Measurements from ENCODE around the gene PPP2R5D.
A peak's percentile ranks its signal among the peaks of the same experiment; 100 is the strongest.
"Not testable (repeated sequence)": the region's sequence is repeated elsewhere in the genome, so short reads cannot be mapped to it uniquely, and the experiment has no call there.

The PPP2R5D gene

GRCh38 chr6:43041475-43041874 is 57.1 kb downstream of the PPP2R5D start:
- not testable (repeated sequence) for H3K27ac Mint-ChIP-seq; H3K27me3 Mint-ChIP-seq; H3K4me3 Mint-ChIP-seq; H3K4me1 Mint-ChIP-seq (ENCODE audit: low read depth); H3K9me3 Mint-ChIP-seq
- H3K36me3 Mint-ChIP-seq (ENCODE audit: low read depth), result peaks cover 42% of the 10 kb centered on the region

DNA sequence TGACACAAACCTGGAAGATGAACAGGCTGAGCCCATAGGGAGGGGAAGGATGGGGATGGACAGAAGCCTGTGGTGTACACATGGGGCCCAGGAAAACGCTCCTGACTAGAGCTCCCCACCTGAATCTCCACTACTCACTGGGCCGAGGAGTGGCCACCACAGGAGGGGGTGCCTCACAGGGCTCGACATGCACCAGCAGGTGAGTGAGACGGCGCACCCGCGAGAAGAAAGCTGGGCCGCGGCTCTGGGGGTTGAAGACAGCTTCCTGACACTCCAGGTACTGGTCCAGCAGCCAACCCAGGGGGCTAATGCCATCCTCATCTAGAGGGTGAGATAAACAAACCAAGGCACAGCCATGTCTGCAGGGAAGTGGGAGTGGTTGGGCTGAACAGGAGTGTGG is 58.9 kb downstream of the PPP2R5D start:
- Mint-ChIP-seq H3K27ac (no peak overlapping the region), H3K27me3 (no peaks in the 10 kb centered on the region)

DNA sequence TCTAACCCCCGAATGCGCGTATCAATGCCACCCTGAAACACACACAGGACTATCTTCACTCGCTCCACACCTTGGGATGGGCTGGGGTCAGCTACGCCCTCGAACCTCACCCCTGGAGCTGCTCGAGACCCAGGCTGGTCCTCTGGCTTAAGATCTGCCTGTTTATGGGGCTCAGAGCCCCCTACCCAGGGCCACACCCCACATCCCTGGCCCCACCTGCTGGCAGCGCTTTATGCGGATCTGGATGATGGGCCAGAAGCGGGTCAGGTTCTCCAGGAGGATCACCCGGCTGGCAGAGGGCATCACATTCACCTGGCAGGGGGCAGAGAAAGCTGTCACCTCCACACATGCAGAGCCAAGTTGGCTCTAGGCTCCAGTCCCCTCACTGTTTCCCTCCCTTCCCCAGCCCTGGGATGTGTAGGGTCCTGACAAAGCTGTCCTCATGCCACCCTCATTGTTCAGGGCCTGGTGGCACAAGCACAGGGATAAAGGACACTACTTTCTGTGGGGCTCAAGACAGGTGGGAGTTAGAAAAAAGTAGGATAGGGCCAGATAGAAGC is 61.1 kb downstream of the PPP2R5D start:
- no peak overlapping the region for H3K4me3 Mint-ChIP-seq
- peak overlapping the region; percentile 31 for H3K27ac Mint-ChIP-seq
- H3K4me1 Mint-ChIP-seq (ENCODE audit: low read depth), result peaks cover under 1% of the 10 kb centered on the region
- peaks cover 38% of the 10 kb centered on the region for H3K36me3 Mint-ChIP-seq (ENCODE audit: low read depth)
- no peaks in the 10 kb centered on the region for H3K9me3 Mint-ChIP-seq
- no peaks in the 10 kb centered on the region for H3K27me3 Mint-ChIP-seq

More for the DNA sequence above, 58.9 kb downstream of the PPP2R5D start:
- no peaks in the 10 kb centered on the region for H3K9me3 Mint-ChIP-seq
- no peak overlapping the region for H3K4me3 Mint-ChIP-seq
- H3K4me1 Mint-ChIP-seq (ENCODE audit: low read depth), result no peaks in the 10 kb centered on the region
- H3K36me3 Mint-ChIP-seq (ENCODE audit: low read depth), result peaks cover 33% of the 10 kb centered on the region

DNA sequence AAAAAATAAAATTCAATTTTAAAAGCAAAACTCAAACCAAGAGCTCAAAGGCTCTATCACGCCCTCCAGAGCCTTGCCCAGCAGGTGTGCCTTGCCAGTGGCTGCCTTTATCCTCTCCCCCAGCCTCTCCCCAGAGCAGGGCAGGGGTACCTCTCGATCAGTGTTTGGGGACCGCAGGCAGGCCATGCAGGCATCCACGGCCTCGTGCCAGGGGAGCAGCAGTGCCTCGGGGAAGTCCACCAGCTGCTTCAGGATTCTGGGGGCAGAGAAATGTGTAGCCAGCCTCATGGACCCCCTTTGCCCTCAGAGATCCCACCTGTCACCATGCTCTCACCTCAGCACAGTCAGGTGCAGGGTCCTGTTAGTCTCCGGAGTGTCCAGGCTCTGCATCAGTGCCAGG is 63.6 kb downstream of the PPP2R5D start:
- H3K27me3 Mint-ChIP-seq, result no peaks in the 10 kb centered on the region
- H3K9me3 Mint-ChIP-seq, result no peaks in the 10 kb centered on the region
- no peak overlapping the region for H3K4me3 Mint-ChIP-seq
- H3K27ac Mint-ChIP-seq, result no peak overlapping the region
- H3K4me1 Mint-ChIP-seq (ENCODE audit: low read depth), result peaks cover 21% of the 10 kb centered on the region
- peaks cover 28% of the 10 kb centered on the region for H3K36me3 Mint-ChIP-seq (ENCODE audit: low read depth)

DNA sequence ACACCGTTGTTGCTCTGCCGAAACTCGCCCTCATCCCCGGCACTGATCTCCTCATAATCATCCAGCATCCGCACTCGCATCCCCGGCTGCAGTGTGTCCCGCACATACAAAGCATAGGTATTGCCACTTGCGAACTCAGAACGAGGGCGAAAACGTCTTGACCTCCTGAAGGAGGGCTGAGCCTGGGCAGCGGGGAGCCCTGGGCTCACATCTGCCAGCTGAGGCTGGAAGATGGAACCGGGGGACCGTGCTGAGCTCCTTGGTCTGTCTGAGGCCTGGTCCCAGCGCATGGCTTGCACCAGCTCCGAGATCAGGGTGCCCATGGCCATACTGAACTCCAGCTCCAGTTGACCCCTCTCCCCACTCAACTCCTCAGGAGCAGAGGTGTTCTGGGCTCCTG is 66.6 kb downstream of the PPP2R5D start:
- peak overlapping the region; percentile 25 for H3K4me3 Mint-ChIP-seq
- H3K27ac Mint-ChIP-seq, result peak overlapping the region; percentile 49
- H3K36me3 Mint-ChIP-seq (ENCODE audit: low read depth), result peaks cover 34% of the 10 kb centered on the region
- peaks cover 34% of the 10 kb centered on the region for H3K4me1 Mint-ChIP-seq (ENCODE audit: low read depth)
- H3K9me3 Mint-ChIP-seq, result no peaks in the 10 kb centered on the region
- H3K27me3 Mint-ChIP-seq, result no peaks in the 10 kb centered on the region

DNA sequence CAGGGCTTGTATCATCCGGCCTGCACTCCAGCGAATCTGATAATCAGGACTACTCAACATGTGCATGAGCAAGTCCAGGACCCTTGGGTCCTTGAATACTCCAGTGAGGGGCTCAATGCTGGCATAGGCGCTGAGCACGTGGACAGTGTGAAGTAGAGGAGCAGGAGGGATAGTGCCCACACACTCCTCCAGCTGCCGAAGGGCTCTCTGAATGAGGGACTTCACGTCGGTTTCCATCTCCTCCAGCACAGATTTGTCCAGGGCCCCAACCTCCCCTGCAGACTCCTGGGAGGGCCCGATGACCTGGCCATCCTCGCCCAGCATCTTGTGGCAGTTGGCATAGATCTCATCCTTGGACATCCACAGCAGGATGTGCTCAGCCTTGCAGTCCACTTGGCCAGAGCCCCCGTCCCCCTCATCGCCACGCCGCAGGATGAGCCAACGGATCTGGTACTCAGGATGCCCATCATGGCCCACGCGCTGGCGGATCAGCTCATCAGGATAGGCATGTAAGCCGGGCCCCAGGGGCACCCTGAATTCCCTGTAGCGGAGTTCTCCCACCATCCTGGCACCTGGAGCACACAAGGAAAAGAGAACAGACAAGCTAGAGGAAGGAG is 68.0 kb downstream of the PPP2R5D start:
- H3K27ac Mint-ChIP-seq, result peak overlapping the region; percentile 96
- peaks cover 38% of the 10 kb centered on the region for H3K4me1 Mint-ChIP-seq (ENCODE audit: low read depth)
- H3K27me3 Mint-ChIP-seq, result no peaks in the 10 kb centered on the region
- peak overlapping the region; percentile 90 for H3K4me3 Mint-ChIP-seq
- peaks cover 32% of the 10 kb centered on the region for H3K36me3 Mint-ChIP-seq (ENCODE audit: low read depth)
- H3K9me3 Mint-ChIP-seq, result no peaks in the 10 kb centered on the region

- no peaks in the 10 kb centered on the region for H3K27me3 Mint-ChIP-seq
- H3K36me3 Mint-ChIP-seq (ENCODE audit: low read depth), result peaks cover 38% of the 10 kb centered on the region
- H3K9me3 Mint-ChIP-seq, result no peaks in the 10 kb centered on the region
- H3K27ac Mint-ChIP-seq, result peak overlapping the region; percentile 96
- H3K4me1 Mint-ChIP-seq (ENCODE audit: low read depth), result peaks cover 44% of the 10 kb centered on the region
- peak overlapping the region; percentile 90 for H3K4me3 Mint-ChIP-seq
Observed at GRCh38 chr6:43052842-43053544, 68.6 kb downstream of the PPP2R5D start.

- no peaks in the 10 kb centered on the region for H3K9me3 Mint-ChIP-seq
- H3K4me3 Mint-ChIP-seq, result peak within 1 kb of the TSS; percentile 90
- peaks cover 50% of the 10 kb centered on the region for H3K4me1 Mint-ChIP-seq (ENCODE audit: low read depth)
- no peaks in the 10 kb centered on the region for H3K27me3 Mint-ChIP-seq
- peak within 1 kb of the TSS; percentile 96 for H3K27ac Mint-ChIP-seq
- peaks cover 45% of the 10 kb centered on the region for H3K36me3 Mint-ChIP-seq (ENCODE audit: low read depth)
Observed at GRCh38 chr6:43053545-43054205, 69.3 kb downstream of the PPP2R5D start, which contains the start of gene CUL7. Gene CUL7, minus strand, starts transcription at chr6:43053851. Its CDS starts 1,063 bp downstream, at chr6:43052788.

GRCh38 chr6:43054206-43054943 is 70.0 kb downstream of the PPP2R5D start:
- peaks cover 52% of the 10 kb centered on the region for H3K4me1 Mint-ChIP-seq (ENCODE audit: low read depth)
- H3K36me3 Mint-ChIP-seq (ENCODE audit: low read depth), result peaks cover 43% of the 10 kb centered on the region
- no peaks in the 10 kb centered on the region for H3K27me3 Mint-ChIP-seq
- no peaks in the 10 kb centered on the region for H3K9me3 Mint-ChIP-seq
- H3K4me3 Mint-ChIP-seq, result peak overlapping the region; percentile 90
- H3K27ac Mint-ChIP-seq, result peak overlapping the region; percentile 91

GRCh38 chr6:43055966-43056365 is 71.6 kb downstream of the PPP2R5D start:
- no peak overlapping the region for H3K4me3 Mint-ChIP-seq
- no peaks in the 10 kb centered on the region for H3K9me3 Mint-ChIP-seq
- peaks cover 33% of the 10 kb centered on the region for H3K36me3 Mint-ChIP-seq (ENCODE audit: low read depth)
- H3K27ac Mint-ChIP-seq, result peak overlapping the region; percentile 14
- H3K4me1 Mint-ChIP-seq (ENCODE audit: low read depth), result peaks cover 61% of the 10 kb centered on the region
- no peaks in the 10 kb centered on the region for H3K27me3 Mint-ChIP-seq

- Mint-ChIP-seq H3K4me3 (peak overlapping the region; percentile 95), H3K9me3 (no peaks in the 10 kb centered on the region), H3K36me3 (ENCODE audit: low read depth) (peaks cover 33% of the 10 kb centered on the region), H3K27ac (peak overlapping the region; percentile 86), H3K4me1 (ENCODE audit: low read depth) (peaks cover 45% of the 10 kb centered on the region), H3K27me3 (no peaks in the 10 kb centered on the region)
Observed at GRCh38 chr6:43058531-43058930, 74.2 kb downstream of the PPP2R5D start.

DNA sequence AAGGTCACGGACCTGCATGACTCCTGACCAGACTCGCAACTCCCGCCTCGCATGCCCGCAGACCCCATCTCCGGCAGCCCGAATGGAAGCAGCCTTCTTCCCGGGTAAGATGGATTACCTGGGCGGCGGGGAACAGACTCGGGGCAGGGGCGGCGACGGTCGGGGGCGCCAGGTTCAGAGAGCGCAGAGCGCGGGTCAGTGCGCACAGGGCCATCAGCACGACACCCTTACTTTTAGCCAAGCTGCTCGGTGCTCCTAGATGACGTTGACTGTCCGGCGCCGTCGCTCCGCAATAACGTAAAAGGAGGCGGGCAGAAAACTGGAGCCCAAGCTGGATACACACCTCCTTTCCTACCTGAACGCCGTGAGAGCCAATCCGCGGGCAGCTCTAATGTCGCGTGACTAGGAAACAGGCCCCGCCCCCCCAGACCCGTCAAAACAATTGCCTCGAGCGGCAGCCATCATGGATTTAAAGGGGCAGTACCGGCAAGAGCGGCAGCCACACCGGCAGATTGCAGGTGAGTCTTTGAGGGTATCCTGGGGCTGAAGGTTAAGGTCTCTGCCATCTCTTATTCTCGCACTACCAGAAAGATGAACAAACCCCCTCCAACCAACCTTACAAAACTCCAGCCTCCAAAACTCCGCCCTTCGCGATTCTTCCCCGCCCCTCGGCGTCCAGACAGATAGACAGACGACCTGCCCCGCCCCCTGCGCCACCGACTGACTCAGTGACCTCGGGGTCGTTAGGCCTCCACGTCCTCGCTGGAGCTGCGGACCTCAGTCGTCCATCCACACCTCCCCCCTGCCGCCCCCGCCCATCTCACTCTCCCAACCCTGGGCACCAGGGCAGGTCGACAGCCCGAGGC is 75.0 kb downstream of the PPP2R5D start, which contains the start of the genes KLC4 and MRPL2:
Gene KLC4, plus strand, starts transcription at position 464 of the 866 bp plus-strand sequence. CDS start 1,705 bp downstream, outside the sequence.
Gene MRPL2, minus strand, starts transcription at position 267 of the 866 bp plus-strand sequence. Its CDS starts 53 bp downstream, at position 214.
- H3K27ac Mint-ChIP-seq, result peak within 1 kb of the TSS; percentile 97
- peak within 1 kb of the TSS; percentile 95 for H3K4me3 Mint-ChIP-seq
- no peaks in the 10 kb centered on the region for H3K9me3 Mint-ChIP-seq
- peaks cover 27% of the 10 kb centered on the region for H3K36me3 Mint-ChIP-seq (ENCODE audit: low read depth)
- peaks cover 39% of the 10 kb centered on the region for H3K4me1 Mint-ChIP-seq (ENCODE audit: low read depth)
- H3K27me3 Mint-ChIP-seq, result no peaks in the 10 kb centered on the region

- no peaks in the 10 kb centered on the region for H3K27me3 Mint-ChIP-seq
- H3K36me3 Mint-ChIP-seq (ENCODE audit: low read depth), result peaks cover 31% of the 10 kb centered on the region
- peak overlapping the region; percentile 95 for H3K4me3 Mint-ChIP-seq
- peak overlapping the region; percentile 97 for H3K27ac Mint-ChIP-seq
- peaks cover 39% of the 10 kb centered on the region for H3K4me1 Mint-ChIP-seq (ENCODE audit: low read depth)
- no peaks in the 10 kb centered on the region for H3K9me3 Mint-ChIP-seq
Observed at GRCh38 chr6:43060034-43060754, 75.8 kb downstream of the PPP2R5D start.

All from stimulated activated naive CD8-positive, alpha-beta T cell treated with anti-CD3 and anti-CD28 coated beads, Interleukin-15, Interleukin-2, amounts not matched to agents 100 ng/mL and 50 ng/mL, for 24 hours (primary cell).